HCT116 (cell line): Measurements from ENCODE around the gene MYBPC1. TPM values are rescaled to one million over a fixed set of nuclear protein-coding genes. Genes with fewer than 3 reads are reported as not detected.

Source experiments
- ATAC-seq: fragments of 200-7000 bp; cut with Tn5 transposase; 2 replicates; pipeline ENCODE4 v1.9.1; 2020; ENCODE audit warnings: mild to moderate bottlenecking, moderate library complexity
- BruUV-seq: library from RNA; stranded (reverse); fragments of 400-500 nt; replicated peaks from 2 replicates; lab custom pipeline; 2021; lab: Mats Ljungman, UMichigan
- CTCF ChIA-PET: fragments of 300-600 bp; sonication (Branson Sonifier 250); formaldehyde crosslinking; loops from one replicate; lab custom pipeline; 2021; ENCODE audit warnings: antibody characterized with exemption; lab: Charles Lee
- POLR2A ChIA-PET: fragments of 300-600, 350-600 bp; sonication (Branson Sonifier 250); formaldehyde crosslinking; loops from one replicate; lab custom pipeline; 2021; ENCODE audit warnings: antibody characterized with exemption; lab: Charles Lee
- RAD21 ChIA-PET, 2 experiments: fragments of 300-600 bp; sonication (Branson Sonifier 250); formaldehyde crosslinking; loops; one replicate each; lab custom pipeline; 2023; ENCODE audit warnings: low total read pairs in 2 of 2; ENCODE audit not compliant: uncharacterized antibody in 2 of 2, unreplicated experiment in 2 of 2, low non-redundant PET in 1 of 2; lab: Charles Lee
- DNase-seq: peaks from one replicate; pipeline ENCODE4 v3.0.0-alpha.2; 2010; ENCODE audit warnings: low read depth, low spot score
- H2AFZ ChIP-seq: fragments of 200-600 bp; shearing (Covaris generic), sonication (generic); 2 replicates; pipeline ENCODE4 v1.6.1; 2017; ENCODE audit warnings: low read depth, mixed run types, mixed read lengths, antibody characterized with exemption, low read length; ENCODE audit not compliant: poor library complexity, severe bottlenecking
- H3K27ac ChIP-seq: 2 replicates; pipeline ENCODE4 v1.5.1; 2012; ENCODE audit warnings: low read depth, low read length
- H3K27me3 ChIP-seq: fragments of 200-600 bp; sonication (generic); 2 replicates; pipeline ENCODE4 v1.6.1; 2016; ENCODE audit warnings: mixed run types, low read length, mixed read lengths; ENCODE audit not compliant: insufficient read depth
- H3K36me3 ChIP-seq, 2 experiments: fragments of 200-500 bp in 1 of 2; fragments of 200-600 bp in 1 of 2; sonication (Bioruptor generic) in 1 of 2; sonication (generic) in 1 of 2; 2 replicates each; pipeline versions ENCODE4 v1.5.1 to v1.6.1; 2014 to 2016; ENCODE audit warnings: low read length in 2 of 2, inconsistent platforms in 1 of 2, mixed read lengths in 1 of 2, mixed run types in 1 of 2; ENCODE audit not compliant: insufficient read depth in 2 of 2, control insufficient read depth in 1 of 2
- H3K4me1 ChIP-seq, 2 experiments: fragments of 200-600 bp in 1 of 2; sonication (generic) in 1 of 2; 2 replicates each; pipeline versions ENCODE4 v1.5.1 to v1.6.1; 2012 to 2017; ENCODE audit warnings: low read length in 2 of 2, inconsistent platforms in 1 of 2, mild to moderate bottlenecking in 1 of 2, mixed read lengths in 1 of 2, mixed run types in 1 of 2, moderate library complexity in 1 of 2; ENCODE audit not compliant: insufficient read depth in 2 of 2, control insufficient read depth in 1 of 2
- H3K4me2 ChIP-seq: fragments of 200-600 bp; sonication (generic); 2 replicates; pipeline ENCODE4 v1.6.1; 2017; ENCODE audit warnings: mixed run types, low read length, mixed read lengths
- H3K4me3 ChIP-seq, 2 experiments: fragments of 200-600 bp in 1 of 2; sonication (generic) in 1 of 2; replicated peaks in 1 of 2; 2 replicates each; pipeline ENCODE4 v1.5.1; 2011 to 2016; ENCODE audit warnings: low read length in 2 of 2, control low read depth in 1 of 2, low read depth in 1 of 2, mild to moderate bottlenecking in 1 of 2, mixed read lengths in 1 of 2, mixed run types in 1 of 2
- H3K79me2 ChIP-seq: fragments of 200-600 bp; sonication (generic); 2 replicates; pipeline ENCODE4 v1.6.1; 2017; ENCODE audit warnings: mild to moderate bottlenecking, mixed run types, low read length, moderate library complexity, mixed read lengths; ENCODE audit not compliant: insufficient read depth
- H3K9ac ChIP-seq: fragments of 200-600 bp; sonication (generic); 2 replicates; pipeline ENCODE4 v1.6.1; 2016; ENCODE audit warnings: low read length, mixed read lengths
- H3K9me2 ChIP-seq: fragments of 200-600 bp; sonication (generic), shearing (Covaris generic); 2 replicates; pipeline ENCODE4 v1.6.1; 2017; ENCODE audit warnings: mixed run types, mild to moderate bottlenecking, moderate library complexity; ENCODE audit not compliant: insufficient read depth
- H3K9me3 ChIP-seq, 2 experiments: fragments of 200-500 bp in 1 of 2; fragments of 200-600 bp in 1 of 2; sonication (Bioruptor generic) in 1 of 2; sonication (generic) in 1 of 2; 2 replicates each; pipeline ENCODE4 v1.6.1; 2014 to 2017; ENCODE audit warnings: low read length in 2 of 2, mixed read lengths in 2 of 2, inconsistent platforms in 1 of 2, low read depth in 1 of 2, mild to moderate bottlenecking in 1 of 2, mixed run types in 1 of 2, moderate library complexity in 1 of 2; ENCODE audit not compliant: control insufficient read depth in 1 of 2, insufficient read depth in 1 of 2
- H4K20me1 ChIP-seq: fragments of 200-600 bp; sonication (generic), shearing (Covaris generic); 2 replicates; pipeline ENCODE4 v1.6.1; 2017; ENCODE audit warnings: mixed run types, mild to moderate bottlenecking, moderate library complexity; ENCODE audit not compliant: insufficient read depth
- CBX3 ChIP-seq: IDR thresholded peaks from 2 replicates; pipeline ENCODE4 v1.6.1; 2012; ENCODE audit warnings: low read depth
- CEBPB ChIP-seq: IDR thresholded peaks from 2 replicates; pipeline ENCODE4 v1.6.1; 2012; ENCODE audit warnings: low read depth
- EGR1 ChIP-seq: IDR thresholded peaks from 2 replicates; pipeline ENCODE4 v1.6.1; 2012; ENCODE audit warnings: low read depth
- ELF1 ChIP-seq: IDR thresholded peaks from 2 replicates; pipeline ENCODE4 v1.6.1; 2012; ENCODE audit warnings: low read depth, borderline replicate concordance
- EZH2 ChIP-seq: fragments of 200-600 bp; sonication (generic); IDR thresholded peaks from 2 replicates; pipeline ENCODE4 v1.6.1; 2017; ENCODE audit warnings: antibody characterized with exemption, mixed run types
- EZH2phosphoT487 ChIP-seq: fragments of 200-600 bp; IDR thresholded peaks from 2 replicates; pipeline ENCODE4 v1.6.1; 2018; ENCODE audit warnings: antibody characterized with exemption, borderline replicate concordance
- FOSL1 ChIP-seq: IDR thresholded peaks from 2 replicates; pipeline ENCODE4 v1.6.1; 2012; ENCODE audit warnings: low read depth
- JUND ChIP-seq: IDR thresholded peaks from 2 replicates; pipeline ENCODE4 v1.6.1; 2012
- POLR2A ChIP-seq: IDR thresholded peaks from 2 replicates; pipeline ENCODE4 v1.7.0; 2011; ENCODE audit warnings: borderline replicate concordance; ENCODE audit not compliant: insufficient read depth, insufficient read length; ENCODE audit errors: extremely low read depth
- POLR2AphosphoS5 ChIP-seq: IDR thresholded peaks from 2 replicates; pipeline ENCODE4 v1.6.1; 2011; ENCODE audit warnings: mild to moderate bottlenecking, low read depth, low read length, moderate library complexity
- RAD21 ChIP-seq: IDR thresholded peaks from 2 replicates; pipeline ENCODE4 v1.6.1; 2012; ENCODE audit warnings: low read depth, mild to moderate bottlenecking
- SIN3A ChIP-seq: IDR thresholded peaks from 2 replicates; pipeline ENCODE4 v1.6.1; 2012; ENCODE audit warnings: low read depth
- SP1 ChIP-seq: IDR thresholded peaks from 2 replicates; pipeline ENCODE4 v1.6.1; 2012; ENCODE audit warnings: low read depth
- TCF7L2 ChIP-seq: IDR thresholded peaks from 2 replicates; pipeline ENCODE4 v1.7.0; 2011; ENCODE audit warnings: borderline replicate concordance, inconsistent platforms; ENCODE audit not compliant: insufficient read depth, insufficient read length; ENCODE audit errors: extremely low read depth
- YY1 ChIP-seq: IDR thresholded peaks from 2 replicates; pipeline ENCODE4 v1.6.1; 2011; ENCODE audit warnings: low read length, low read depth, moderate library complexity, mild to moderate bottlenecking; ENCODE audit not compliant: insufficient replicate concordance; ENCODE audit errors: extremely low read depth
- ZFX ChIP-seq: fragments of 450-650 bp; IDR thresholded peaks from 2 replicates; pipeline ENCODE4 v1.6.1; 2017
- intact Hi-C: fragments of 100-400 bp; cut with micrococcal nuclease; formaldehyde crosslinking; loops from 2 replicates; pipeline ENCODE4 v1.10.0; 2022
- total RNA-seq: library from RNA; stranded (reverse); gene quantifications from one replicate; pipeline ENCODE4 v1.2.1, GENCODE V29; 2021; ENCODE audit not compliant: unreplicated experiment
- TF ChIP-seq, protein P1 (sequence below), 3 experiments: fragments of 200-600 bp in 1 of 3; sonication (generic) in 1 of 3; IDR thresholded peaks in 2 of 3; conservative IDR thresholded peaks in 1 of 3; 2 replicates each; pipeline ENCODE4 v1.5.1; 2012 to 2017; ENCODE audit warnings: low read depth in 2 of 3, low read length in 2 of 3, antibody characterized with exemption in 1 of 3, borderline replicate concordance in 1 of 3, control low read depth in 1 of 3, mild to moderate bottlenecking in 1 of 3, mixed read lengths in 1 of 3, mixed run types in 1 of 3, moderate library complexity in 1 of 3; ENCODE audit not compliant: insufficient read depth in 1 of 3
- TF ChIP-seq, protein P2 (sequence below): IDR thresholded peaks from 2 replicates; pipeline ENCODE4 v1.6.1; 2012
- TF ChIP-seq, protein P3 (sequence below): IDR thresholded peaks from 2 replicates; pipeline ENCODE4 v1.6.1; 2011; ENCODE audit warnings: mild to moderate bottlenecking, low read length, moderate library complexity; ENCODE audit not compliant: insufficient replicate concordance; ENCODE audit errors: extremely low read depth

MYBPC1 gene
- total RNA-seq, 1 experiment from 2014 or later = not detected

DNA sequence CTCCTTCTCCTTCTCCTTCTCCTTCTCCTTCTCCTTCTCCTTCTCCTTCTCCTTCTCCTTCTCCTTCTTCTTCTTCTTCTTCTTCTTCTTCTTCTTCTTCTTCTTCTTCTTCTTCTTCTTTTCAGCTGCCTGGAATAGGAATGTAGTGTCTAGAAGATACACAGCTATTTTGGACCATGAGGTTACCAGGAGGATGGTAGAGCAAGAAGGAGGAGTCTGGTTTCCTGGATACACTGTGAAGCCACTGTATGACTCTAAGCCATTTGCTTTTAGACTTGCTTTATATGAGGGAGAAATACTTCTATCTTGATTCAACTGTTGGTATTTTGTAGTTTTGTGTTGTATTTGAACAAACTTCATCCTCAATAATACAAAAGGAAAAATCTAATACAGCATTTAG lies 3.0 kb upstream of the MYBPC1 start:
- H2AFZ ChIP-seq = no peak overlapping the region
- BruUV-seq = no TSS peak
- H3K4me1 ChIP-seq = no peaks in the 10 kb centered on the region
- H3K4me2 ChIP-seq = no peak overlapping the region
- H3K36me3 ChIP-seq = no peaks in the 10 kb centered on the region
- CTCF ChIA-PET = no interaction called here
- H3K79me2 ChIP-seq = no peaks in the 10 kb centered on the region
- H3K9ac ChIP-seq = no peak overlapping the region
- no peaks in the 10 kb centered on the region for H3K27me3 ChIP-seq
- RAD21 ChIA-PET = no interaction called here
- no peak for ATAC-seq
- intact Hi-C loops = no loop called here
- POLR2A ChIA-PET = no interaction called here
- no peak for TF ChIP-seq ELF1
- TF ChIP-seq TCF7L2 = no peak
- no peak for TF ChIP-seq POLR2A
- TF ChIP-seq SIN3A = no peak
- no peak for TF ChIP-seq EZH2
- no peak for TF ChIP-seq FOSL1
- no peak for TF ChIP-seq EGR1
- no peak for TF ChIP-seq CBX3
- no peak for DNase-seq
- no peaks in the 10 kb centered on the region for H3K9me2 ChIP-seq
- no peak overlapping the region for H3K27ac ChIP-seq
- H3K9me3 ChIP-seq = no peaks in the 10 kb centered on the region
- no peaks in the 10 kb centered on the region for H4K20me1 ChIP-seq
- H3K4me3 ChIP-seq = no peak overlapping the region

DNA sequence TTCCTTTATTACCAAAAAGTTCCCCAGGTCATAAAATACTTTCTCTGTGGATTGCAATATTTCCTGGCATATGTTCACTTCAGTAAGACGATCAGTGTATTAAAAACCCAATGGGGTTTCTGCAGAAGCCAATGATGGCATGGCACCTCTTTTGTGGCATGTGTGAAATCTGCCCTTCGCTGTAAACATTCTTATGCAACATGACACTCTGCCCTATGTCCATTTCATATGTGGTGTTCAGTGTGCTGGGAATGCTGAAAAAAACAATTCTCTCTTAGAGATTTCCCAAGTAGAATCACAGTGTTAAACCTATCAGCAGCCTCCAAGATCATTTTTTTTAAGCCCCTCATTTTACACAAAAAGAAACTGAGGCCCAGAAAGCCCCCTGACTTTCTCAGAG lies 2.3 kb upstream of the MYBPC1 start:
- H3K79me2 ChIP-seq = no peaks in the 10 kb centered on the region
- intact Hi-C loops = no loop called here
- H3K4me2 ChIP-seq = no peak overlapping the region
- H3K36me3 ChIP-seq = no peaks in the 10 kb centered on the region
- H3K9me2 ChIP-seq = no peaks in the 10 kb centered on the region
- H3K9ac ChIP-seq = no peak overlapping the region
- H4K20me1 ChIP-seq = no peaks in the 10 kb centered on the region
- RAD21 ChIA-PET = no interaction called here
- TF ChIP-seq, protein P1, sequence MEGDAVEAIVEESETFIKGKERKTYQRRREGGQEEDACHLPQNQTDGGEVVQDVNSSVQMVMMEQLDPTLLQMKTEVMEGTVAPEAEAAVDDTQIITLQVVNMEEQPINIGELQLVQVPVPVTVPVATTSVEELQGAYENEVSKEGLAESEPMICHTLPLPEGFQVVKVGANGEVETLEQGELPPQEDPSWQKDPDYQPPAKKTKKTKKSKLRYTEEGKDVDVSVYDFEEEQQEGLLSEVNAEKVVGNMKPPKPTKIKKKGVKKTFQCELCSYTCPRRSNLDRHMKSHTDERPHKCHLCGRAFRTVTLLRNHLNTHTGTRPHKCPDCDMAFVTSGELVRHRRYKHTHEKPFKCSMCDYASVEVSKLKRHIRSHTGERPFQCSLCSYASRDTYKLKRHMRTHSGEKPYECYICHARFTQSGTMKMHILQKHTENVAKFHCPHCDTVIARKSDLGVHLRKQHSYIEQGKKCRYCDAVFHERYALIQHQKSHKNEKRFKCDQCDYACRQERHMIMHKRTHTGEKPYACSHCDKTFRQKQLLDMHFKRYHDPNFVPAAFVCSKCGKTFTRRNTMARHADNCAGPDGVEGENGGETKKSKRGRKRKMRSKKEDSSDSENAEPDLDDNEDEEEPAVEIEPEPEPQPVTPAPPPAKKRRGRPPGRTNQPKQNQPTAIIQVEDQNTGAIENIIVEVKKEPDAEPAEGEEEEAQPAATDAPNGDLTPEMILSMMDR (IDR thresholded peaks at IDR 0.05 in 2 of 3, conservative IDR thresholded peaks at IDR 0.05 in 1 of 3; ENCODE audit: borderline replicate concordance in 1 of 3, insufficient read depth in 1 of 3, low read depth in 2 of 3, low read length in 2 of 3) = no peak
- no peak for TF ChIP-seq JUND
- no peak for TF ChIP-seq EZH2phosphoT487
- TF ChIP-seq POLR2A = no peak
- TF ChIP-seq, protein P2, sequence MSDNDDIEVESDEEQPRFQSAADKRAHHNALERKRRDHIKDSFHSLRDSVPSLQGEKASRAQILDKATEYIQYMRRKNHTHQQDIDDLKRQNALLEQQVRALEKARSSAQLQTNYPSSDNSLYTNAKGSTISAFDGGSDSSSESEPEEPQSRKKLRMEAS = no peak
- TF ChIP-seq RAD21 = no peak
- TF ChIP-seq EGR1 = no peak
- no peak for TF ChIP-seq SP1
- no peak for TF ChIP-seq TCF7L2
- no peak for TF ChIP-seq YY1
- no peak for TF ChIP-seq CBX3
- TF ChIP-seq ZFX = no peak
- TF ChIP-seq CEBPB = no peak
- TF ChIP-seq, protein P3, sequence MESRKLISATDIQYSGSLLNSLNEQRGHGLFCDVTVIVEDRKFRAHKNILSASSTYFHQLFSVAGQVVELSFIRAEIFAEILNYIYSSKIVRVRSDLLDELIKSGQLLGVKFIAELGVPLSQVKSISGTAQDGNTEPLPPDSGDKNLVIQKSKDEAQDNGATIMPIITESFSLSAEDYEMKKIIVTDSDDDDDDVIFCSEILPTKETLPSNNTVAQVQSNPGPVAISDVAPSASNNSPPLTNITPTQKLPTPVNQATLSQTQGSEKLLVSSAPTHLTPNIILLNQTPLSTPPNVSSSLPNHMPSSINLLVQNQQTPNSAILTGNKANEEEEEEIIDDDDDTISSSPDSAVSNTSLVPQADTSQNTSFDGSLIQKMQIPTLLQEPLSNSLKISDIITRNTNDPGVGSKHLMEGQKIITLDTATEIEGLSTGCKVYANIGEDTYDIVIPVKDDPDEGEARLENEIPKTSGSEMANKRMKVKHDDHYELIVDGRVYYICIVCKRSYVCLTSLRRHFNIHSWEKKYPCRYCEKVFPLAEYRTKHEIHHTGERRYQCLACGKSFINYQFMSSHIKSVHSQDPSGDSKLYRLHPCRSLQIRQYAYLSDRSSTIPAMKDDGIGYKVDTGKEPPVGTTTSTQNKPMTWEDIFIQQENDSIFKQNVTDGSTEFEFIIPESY = no peak
- no peak for TF ChIP-seq FOSL1
- TF ChIP-seq POLR2AphosphoS5 = no peak
- no peak for TF ChIP-seq SIN3A
- no peaks in the 10 kb centered on the region for H3K4me1 ChIP-seq
- POLR2A ChIA-PET = no interaction called here
- no peaks in the 10 kb centered on the region for H3K9me3 ChIP-seq
- CTCF ChIA-PET = no interaction called here
- ATAC-seq = no peak
- no peak overlapping the region for H2AFZ ChIP-seq
- H3K27ac ChIP-seq = no peak overlapping the region
- no peak for DNase-seq
- no peak overlapping the region for H3K4me3 ChIP-seq
- BruUV-seq = no TSS peak
- H3K27me3 ChIP-seq = no peaks in the 10 kb centered on the region
